B cell (primary cell): ENCODE data around the gene ZBED4.

Experiments used
- EZH2 ChIP-seq: IDR thresholded peaks from 2 replicates; pipeline ENCODE4 v1.6.1; 2012; ENCODE audit warnings: borderline replicate concordance, low read depth, mild to moderate bottlenecking, moderate library complexity, low read length; ENCODE audit not compliant: insufficient read depth, poor library complexity, severe bottlenecking
- TF ChIP-seq, protein P1 (sequence below): fragments of 200-600 bp; IDR thresholded peaks from one replicate; pipeline ENCODE4 v1.8.0; 2022; ENCODE audit warnings: antibody characterized with exemption, mild to moderate bottlenecking

DNA sequence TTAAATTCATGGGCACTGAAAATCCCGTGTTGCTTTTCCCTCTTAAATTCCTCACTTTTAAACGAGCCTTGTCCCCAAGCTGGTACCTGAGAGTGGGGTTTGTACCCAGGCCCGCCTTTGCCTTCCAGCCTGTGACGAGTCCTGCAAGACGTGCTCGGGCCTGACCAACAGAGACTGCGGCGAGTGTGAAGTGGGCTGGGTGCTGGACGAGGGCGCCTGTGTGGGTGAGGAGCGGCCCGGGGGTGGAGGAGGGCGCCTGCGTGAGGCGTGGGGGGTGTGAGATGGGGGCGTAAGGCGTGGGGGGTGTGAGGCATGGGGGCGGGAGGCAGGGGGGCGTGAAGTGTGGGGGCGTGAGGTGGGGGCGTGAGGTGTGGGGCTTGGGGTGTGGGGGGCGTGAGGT is 68.8 kb downstream of the ZBED4 start:
- TF ChIP-seq, protein P1, sequence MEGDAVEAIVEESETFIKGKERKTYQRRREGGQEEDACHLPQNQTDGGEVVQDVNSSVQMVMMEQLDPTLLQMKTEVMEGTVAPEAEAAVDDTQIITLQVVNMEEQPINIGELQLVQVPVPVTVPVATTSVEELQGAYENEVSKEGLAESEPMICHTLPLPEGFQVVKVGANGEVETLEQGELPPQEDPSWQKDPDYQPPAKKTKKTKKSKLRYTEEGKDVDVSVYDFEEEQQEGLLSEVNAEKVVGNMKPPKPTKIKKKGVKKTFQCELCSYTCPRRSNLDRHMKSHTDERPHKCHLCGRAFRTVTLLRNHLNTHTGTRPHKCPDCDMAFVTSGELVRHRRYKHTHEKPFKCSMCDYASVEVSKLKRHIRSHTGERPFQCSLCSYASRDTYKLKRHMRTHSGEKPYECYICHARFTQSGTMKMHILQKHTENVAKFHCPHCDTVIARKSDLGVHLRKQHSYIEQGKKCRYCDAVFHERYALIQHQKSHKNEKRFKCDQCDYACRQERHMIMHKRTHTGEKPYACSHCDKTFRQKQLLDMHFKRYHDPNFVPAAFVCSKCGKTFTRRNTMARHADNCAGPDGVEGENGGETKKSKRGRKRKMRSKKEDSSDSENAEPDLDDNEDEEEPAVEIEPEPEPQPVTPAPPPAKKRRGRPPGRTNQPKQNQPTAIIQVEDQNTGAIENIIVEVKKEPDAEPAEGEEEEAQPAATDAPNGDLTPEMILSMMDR = no peak
- TF ChIP-seq EZH2 = no peak
